ENCODE results near the gene LAMTOR2. TPM values are rescaled to one million over a fixed set of nuclear protein-coding genes. Genes with fewer than 3 reads are reported as not detected.

Gene LAMTOR2
- total RNA-seq, 1 donor from 2014 or later: 72.5 TPM

Other genes with a start within 250 kb of the LAMTOR2 start
- gene GON4L, start 197.6 kb upstream of the LAMTOR2 start, total RNA-seq: 56.2 and 68.3 TPM in 2 replicates
- 22.3 and 23.3 TPM in 2 replicates for gene SYT11, start 195.2 kb upstream of the LAMTOR2 start, total RNA-seq
- 20.0 and 27.0 TPM in 2 replicates for gene RIT1, start 143.4 kb upstream of the LAMTOR2 start, total RNA-seq
- 78.4 and 83.5 TPM in 2 replicates for gene KHDC4, start 120.4 kb upstream of the LAMTOR2 start, total RNA-seq
- gene RXFP4, start 113.1 kb upstream of the LAMTOR2 start, total RNA-seq: not detected in 2 replicates
- 211 and 216 TPM in 2 replicates for gene ARHGEF2, start 76.2 kb upstream of the LAMTOR2 start, total RNA-seq
- gene SSR2, start 33.8 kb upstream of the LAMTOR2 start, total RNA-seq: 227 and 239 TPM in 2 replicates
- 71.3 and 73.3 TPM in 2 replicates for gene UBQLN4, start 984 bp upstream of the LAMTOR2 start, total RNA-seq
- gene RAB25, start 6.4 kb downstream of the LAMTOR2 start, total RNA-seq: 0.18 and 0.21 TPM in 2 replicates
- gene MEX3A, start 27.7 kb downstream of the LAMTOR2 start, total RNA-seq: 1.2 and 1.6 TPM in 2 replicates
- 246 and 247 TPM in 2 replicates for gene LMNA, start 59.9 kb downstream of the LAMTOR2 start, total RNA-seq
- 128 and 132 TPM in 2 replicates for gene SEMA4A, start 98.8 kb downstream of the LAMTOR2 start, total RNA-seq
- gene SLC25A44, start 139.3 kb downstream of the LAMTOR2 start, total RNA-seq: 62.6 and 63.7 TPM in 2 replicates
- 115 and 117 TPM in 2 replicates for gene PMF1, start 158.2 kb downstream of the LAMTOR2 start, total RNA-seq
- gene BGLAP, start 187.4 kb downstream of the LAMTOR2 start, total RNA-seq: 1.7 and 2.2 TPM in 2 replicates
- gene PAQR6, start 193.3 kb downstream of the LAMTOR2 start, total RNA-seq: 5.8 and 7.1 TPM in 2 replicates
- 83.2 and 89.3 TPM in 2 replicates for gene SMG5, start 228.0 kb downstream of the LAMTOR2 start, total RNA-seq
- gene TMEM79, start 229.5 kb downstream of the LAMTOR2 start, total RNA-seq: 6.8 and 7.8 TPM in 2 replicates
- gene GLMP, start 240.9 kb downstream of the LAMTOR2 start, total RNA-seq: 19.1 and 19.8 TPM in 2 replicates
- gene VHLL, start 244.5 kb downstream of the LAMTOR2 start, total RNA-seq: not detected in 2 replicates